Measurements from ENCODE around the gene LSM10. TPM values are rescaled to one million over a fixed set of nuclear protein-coding genes. Genes with fewer than 3 reads are reported as not detected.

Gene LSM10
- total and polyA plus RNA-seq, 9 of the 15 experiments (the other 6 are each of a cell fraction or from before 2014, with no cell fraction given) = 13.2 to 146 (median 68.9) TPM

GRCh38 chr1:36387141-36387949, 10.4 kb downstream of the LSM10 start (continued):
- TF ChIP-seq BRF2 (IDR thresholded peaks at IDR 0.05; ENCODE audit: borderline replicate concordance, insufficient read depth, insufficient read length) = no peak
- peak; percentile 7; the same call in 1 of the 2 replicates for TF ChIP-seq STAT5A (IDR thresholded peaks at IDR 0.05; ENCODE audit: borderline replicate concordance, low read length)
- TF ChIP-seq FOXA1 (IDR thresholded peaks at IDR 0.05; ENCODE audit: borderline replicate concordance) = no peak
- TF ChIP-seq SMARCC2 (IDR thresholded peaks at IDR 0.05; ENCODE audit: low read depth) = no peak
- TF ChIP-seq ZNF589 (CRISPR knock-in tag; IDR thresholded peaks at IDR 0.05; ENCODE audit: low read depth) = peak; percentile 19; the same call in 1 of the 2 replicates
- TF ChIP-seq TAF15 (IDR thresholded peaks at IDR 0.05; ENCODE audit: low read depth, low read length) = no peak
- no peak for TF ChIP-seq TCFL5 (CRISPR knock-in tag; conservative IDR thresholded peaks at IDR 0.05)
- TF ChIP-seq U2AF1 (optimal IDR thresholded peaks at IDR 0.05; ENCODE audit: low read depth, low read length) = no peak
- peak; percentile 31 to 37; a peak in 1 of 4 replicates for TF ChIP-seq MLLT1 (IDR thresholded peaks at IDR 0.05)
- peak; percentile 77; the same call in 1 of the 2 replicates for TF ChIP-seq ZC3H11A (IDR thresholded peaks at IDR 0.05; ENCODE audit: low read depth, low read length)
- TF ChIP-seq GABPB2 (CRISPR knock-in tag; conservative IDR thresholded peaks at IDR 0.05) = no peak
- no peak for TF ChIP-seq TRIM24 (IDR thresholded peaks at IDR 0.05)
- TF ChIP-seq ARID3A (IDR thresholded peaks at IDR 0.05; ENCODE audit: borderline replicate concordance, low read depth, low read length) = no peak
- no peak for TF ChIP-seq PTRF (tag; IDR thresholded peaks at IDR 0.05)
- TF ChIP-seq MXI1 (IDR thresholded peaks at IDR 0.05; ENCODE audit: low read depth, low read length) = 0 out of 2 replicates have a peak, but pooled peaks have one; percentile 28
- TF ChIP-seq TEAD1 (CRISPR knock-in tag; IDR thresholded peaks at IDR 0.05) = 0 out of 4 replicates have a peak, but pooled peaks have one; percentile 13 to 14
- TF ChIP-seq YY1 (IDR thresholded peaks at IDR 0.05; ENCODE audit: borderline replicate concordance in 1 of 3, control insufficient read depth in 1 of 3, extremely low read depth in 1 of 3, insufficient read depth in 3 of 3, insufficient read length in 1 of 3, insufficient replicate concordance in 2 of 3, low read depth in 1 of 3, low read length in 2 of 3) = peak in 1 of 3 experiments; percentile 29
- TF ChIP-seq PTTG1 (tag; IDR thresholded peaks at IDR 0.05; ENCODE audit: low read depth) = 0 out of 2 replicates have a peak, but pooled peaks have one; percentile 31
- no peak for TF ChIP-seq FIP1L1 (IDR thresholded peaks at IDR 0.05; ENCODE audit: low read depth, low read length, poor library complexity, severe bottlenecking)
- TF ChIP-seq EP300 (IDR thresholded peaks at IDR 0.05; ENCODE audit: low read length) = peak; percentile 31
- TF ChIP-seq POLR2A (conservative IDR thresholded peaks at IDR 0.05) = no peak; the same call in 1 of the 2 replicates
- TF ChIP-seq DPF2 (IDR thresholded peaks at IDR 0.05) = peak; percentile 27; the same call in 1 of the 2 replicates

Measured in K562 (cell line).